Measurements from ENCODE around the gene MMP24.

MMP24 gene

GRCh38 chr20:35263532-35264341 lies 37.2 kb downstream of the MMP24 start:
- no peak overlapping the region for H3K4me3 Mint-ChIP-seq
- ATAC-seq (no peak), DNase-seq (no peak)
- H3K4me1 Mint-ChIP-seq: peaks cover 6% of the 10 kb centered on the region
- peak overlapping the region in 1 of 2 donors; percentile 68 for H3K27ac Mint-ChIP-seq
- no peaks in the 10 kb centered on the region for H3K9me3 Mint-ChIP-seq
- H3K27me3 Mint-ChIP-seq: no peaks in the 10 kb centered on the region

GRCh38 chr20:35264755-35265154 lies 38.3 kb downstream of the MMP24 start:
- DNase-seq: no peak

DNA sequence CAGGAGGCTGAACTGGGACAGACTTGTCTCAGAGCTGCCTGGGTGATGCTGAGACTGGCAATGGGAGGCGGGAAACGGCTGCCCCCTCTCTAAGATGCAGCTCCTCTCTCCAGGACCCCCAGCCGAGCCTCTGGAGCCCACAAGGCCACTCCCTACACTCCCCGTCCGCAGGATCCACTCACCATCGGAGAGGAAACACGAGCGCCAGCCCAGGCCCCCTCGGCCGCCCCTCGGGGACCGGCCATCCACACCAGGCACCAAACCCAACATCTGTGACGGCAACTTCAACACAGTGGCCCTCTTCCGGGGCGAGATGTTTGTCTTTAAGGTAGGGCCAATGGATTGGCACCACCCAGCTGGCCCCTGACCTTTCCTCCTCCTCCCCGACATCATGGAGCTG lies 40.6 kb downstream of the MMP24 start:
- Mint-ChIP-seq H3K4me1 (peaks cover 6% of the 10 kb centered on the region), H3K9me3 (no peaks in the 10 kb centered on the region), H3K27me3 (no peaks in the 10 kb centered on the region), H3K27ac (no peak overlapping the region), H3K4me3 (no peak overlapping the region)
- ATAC-seq (no peak), DNase-seq (no peak)

More at GRCh38 chr20:35264755-35265154, 38.3 kb downstream of the MMP24 start:
- Mint-ChIP-seq H3K4me3 (no peak overlapping the region), H3K4me1 (peaks cover 6% of the 10 kb centered on the region), H3K27ac (no peak overlapping the region), H3K27me3 (no peaks in the 10 kb centered on the region), H3K9me3 (no peaks in the 10 kb centered on the region)
- no peak for ATAC-seq

DNA sequence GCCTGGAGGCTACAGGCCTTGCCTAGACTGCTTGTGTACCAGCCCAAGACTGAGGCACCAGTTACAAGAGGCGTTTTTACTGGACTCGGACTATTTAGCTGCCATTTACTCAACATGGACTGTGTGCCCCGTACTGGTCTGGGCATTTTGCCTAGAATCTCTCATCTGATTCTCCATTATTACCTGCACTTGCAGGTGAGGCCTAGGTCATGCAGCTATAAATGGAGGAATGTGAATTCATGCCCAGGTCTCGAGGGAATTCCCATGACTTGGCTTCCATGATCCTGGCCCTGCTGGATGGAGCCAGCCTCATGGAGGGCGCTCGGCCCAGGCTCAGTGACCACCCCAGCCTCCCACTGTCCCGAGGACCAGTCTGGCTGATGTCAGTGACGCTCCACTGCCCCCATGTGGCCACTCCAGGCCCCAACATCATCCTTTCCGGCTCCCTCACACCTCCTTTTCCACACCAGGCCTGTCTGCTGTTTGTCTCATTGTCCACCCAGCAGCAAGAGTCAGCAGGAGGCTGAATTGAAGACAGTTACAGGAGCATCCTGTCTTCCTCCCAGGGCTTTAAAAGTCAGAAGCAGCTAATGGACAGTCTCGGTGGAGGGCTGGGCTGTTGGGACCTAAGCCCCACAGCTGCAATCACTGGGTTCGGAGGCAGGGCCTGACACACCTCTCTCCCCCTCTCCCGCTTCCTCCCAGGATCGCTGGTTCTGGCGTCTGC lies 42.7 kb downstream of the MMP24 start:
- Mint-ChIP-seq H3K4me1 (no peaks in the 10 kb centered on the region), H3K27me3 (no peaks in the 10 kb centered on the region), H3K27ac (no peak overlapping the region), H3K9me3 (no peaks in the 10 kb centered on the region), H3K4me3 (no peak overlapping the region)
- peak; percentile 53 to 57 for DNase-seq
- ATAC-seq: peak; percentile 74

DNA sequence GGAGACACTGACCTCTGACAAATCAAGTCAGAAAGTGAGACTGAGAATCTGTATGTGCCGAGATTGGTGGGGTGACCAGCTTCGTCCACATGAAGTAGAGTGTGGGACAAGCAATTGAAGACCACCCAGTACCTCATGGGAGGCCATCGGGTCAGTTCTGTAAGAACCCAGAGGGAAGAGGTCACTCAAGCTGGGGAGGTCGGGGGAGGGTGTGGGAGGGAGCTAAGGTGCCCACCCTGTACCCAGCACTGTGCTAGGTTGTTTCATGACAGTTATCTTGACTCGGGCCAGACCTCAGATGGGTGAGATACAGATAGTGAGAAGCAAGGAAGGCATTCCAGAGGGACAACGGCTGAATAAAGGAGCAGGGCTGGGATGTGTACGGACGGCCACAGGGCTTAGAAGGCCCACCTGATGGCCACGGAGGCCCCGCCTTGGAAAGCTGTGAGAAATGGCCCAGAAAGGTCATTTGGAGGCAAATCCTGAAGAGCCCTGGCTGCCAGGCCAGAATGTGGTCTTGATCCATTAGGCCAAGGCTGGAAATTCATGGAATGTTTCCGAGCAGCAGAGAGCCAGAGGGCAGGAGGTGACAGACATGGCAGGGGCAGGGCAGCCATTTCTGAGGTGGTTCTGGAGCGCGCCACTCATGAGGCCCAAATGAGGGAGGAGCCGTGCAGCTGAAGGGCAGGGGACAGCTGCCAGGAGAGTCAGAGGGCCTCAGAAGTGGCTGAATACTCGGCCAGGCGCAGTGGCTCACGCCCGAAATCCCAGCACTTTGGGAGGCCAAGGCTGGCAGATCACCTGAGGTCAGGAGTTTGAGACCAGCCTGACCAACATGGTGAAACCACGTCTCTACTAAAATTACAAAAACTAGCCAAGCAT lies 43.8 kb downstream of the MMP24 start:
- H3K9me3 Mint-ChIP-seq: no peaks in the 10 kb centered on the region

GRCh38 chr20:35271073-35271882 lies 44.8 kb downstream of the MMP24 start:
- DNase-seq: no peak
- H3K9me3 Mint-ChIP-seq: no peaks in the 10 kb centered on the region
- H3K4me3 Mint-ChIP-seq: no peak overlapping the region
- no peak for ATAC-seq
- H3K27me3 Mint-ChIP-seq: no peaks in the 10 kb centered on the region
- H3K27ac Mint-ChIP-seq: peak overlapping the region in 1 of 2 donors; percentile 24
- peaks cover 4% of the 10 kb centered on the region for H3K4me1 Mint-ChIP-seq

More for the DNA sequence above, 43.8 kb downstream of the MMP24 start:
- no peak overlapping the region for H3K27ac Mint-ChIP-seq
- no peak for DNase-seq
- H3K27me3 Mint-ChIP-seq: no peaks in the 10 kb centered on the region
- no peak for ATAC-seq
- no peaks in the 10 kb centered on the region for H3K4me1 Mint-ChIP-seq
- no peak overlapping the region for H3K4me3 Mint-ChIP-seq

- no peaks in the 10 kb centered on the region for H3K9me3 Mint-ChIP-seq
- DNase-seq (no peak), ATAC-seq (no peak)
- no peak overlapping the region for H3K4me3 Mint-ChIP-seq
- peaks cover 10% of the 10 kb centered on the region for H3K4me1 Mint-ChIP-seq
- H3K27me3 Mint-ChIP-seq: no peaks in the 10 kb centered on the region
- no peak overlapping the region for H3K27ac Mint-ChIP-seq
Measured at GRCh38 chr20:35271904-35272303, 45.4 kb downstream of the MMP24 start.

GRCh38 chr20:35273449-35274171 lies 47.1 kb downstream of the MMP24 start:
- Mint-ChIP-seq H3K4me3 (no peak overlapping the region), H3K4me1 (peaks cover 19% of the 10 kb centered on the region), H3K27me3 (no peaks in the 10 kb centered on the region), H3K9me3 (no peaks in the 10 kb centered on the region), H3K27ac (peak overlapping the region; percentile 53 to 91)
- no peak for DNase-seq
- no peak for ATAC-seq

- Mint-ChIP-seq H3K27me3 (no peaks in the 10 kb centered on the region), H3K4me1 (peaks cover 25% of the 10 kb centered on the region), H3K9me3 (no peaks in the 10 kb centered on the region), H3K4me3 (no peak overlapping the region), H3K27ac (peak overlapping the region; percentile 28 to 53)
- no peak for ATAC-seq
- DNase-seq: no peak
Measured at GRCh38 chr20:35274172-35275092, 47.9 kb downstream of the MMP24 start.

- ATAC-seq (no peak), DNase-seq (no peak)
- H3K27ac Mint-ChIP-seq: peak overlapping the region in 1 of 2 donors; percentile 98
- peak overlapping the region; percentile 95 to 99 for H3K4me3 Mint-ChIP-seq
- H3K27me3 Mint-ChIP-seq: no peaks in the 10 kb centered on the region
- H3K9me3 Mint-ChIP-seq: no peaks in the 10 kb centered on the region
- peaks cover 28% of the 10 kb centered on the region for H3K4me1 Mint-ChIP-seq
Measured at GRCh38 chr20:35275741-35276251, 49.3 kb downstream of the MMP24 start.

DNA sequence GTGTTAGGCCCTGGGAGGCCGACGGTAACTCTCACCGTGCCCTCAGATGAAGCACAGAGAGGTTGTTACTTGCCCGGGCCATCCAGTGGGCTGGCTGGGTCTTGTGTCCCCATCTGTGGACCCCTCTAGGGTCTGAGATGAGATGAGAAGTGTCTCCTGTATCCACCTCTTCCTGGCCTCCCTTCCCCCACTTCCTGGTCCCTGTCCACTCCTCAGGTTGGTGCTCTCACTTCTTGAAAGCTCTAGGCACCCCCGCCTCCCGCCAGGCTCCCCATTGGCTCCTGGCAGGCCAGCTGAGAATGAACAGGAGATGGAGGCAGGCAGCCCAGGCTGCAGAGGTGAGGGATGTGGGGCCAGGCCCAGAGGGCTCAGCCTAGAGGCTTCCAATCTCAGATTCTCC lies 49.9 kb downstream of the MMP24 start:
- Mint-ChIP-seq H3K4me3 (peak overlapping the region; percentile 95 to 99), H3K4me1 (peaks cover 28% of the 10 kb centered on the region), H3K27ac (peak overlapping the region; percentile 98 to 100), H3K27me3 (no peaks in the 10 kb centered on the region), H3K9me3 (no peaks in the 10 kb centered on the region)
- ATAC-seq (no peak), DNase-seq (no peak)

DNA sequence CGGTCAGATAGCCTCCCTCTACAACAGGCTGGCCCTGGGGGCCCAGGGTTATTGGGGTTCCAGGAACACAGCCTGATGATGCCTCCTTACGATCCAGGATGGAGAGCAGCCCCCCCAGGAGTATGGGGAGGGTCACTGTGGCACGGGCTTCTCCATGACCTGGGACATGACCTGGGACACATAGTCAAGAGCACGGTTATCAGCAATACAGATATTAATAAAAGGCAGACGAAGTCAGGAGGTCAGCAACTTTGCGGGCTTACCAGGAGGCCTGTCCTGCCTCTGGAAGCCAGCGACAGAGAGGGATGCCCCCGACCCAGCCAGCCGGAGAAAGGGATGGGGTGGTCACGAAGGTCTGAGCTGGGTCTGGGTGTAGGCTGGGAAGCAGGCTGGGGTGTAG lies 50.6 kb downstream of the MMP24 start:
- H3K9me3 Mint-ChIP-seq: no peaks in the 10 kb centered on the region
- H3K27ac Mint-ChIP-seq: peak overlapping the region; percentile 98 to 100
- no peaks in the 10 kb centered on the region for H3K27me3 Mint-ChIP-seq
- ATAC-seq (no peak), DNase-seq (no peak)
- peak overlapping the region; percentile 95 to 99 for H3K4me3 Mint-ChIP-seq
- H3K4me1 Mint-ChIP-seq: peaks cover 31% of the 10 kb centered on the region

All from stimulated activated naive CD8-positive, alpha-beta T cell treated with anti-CD3 and anti-CD28 coated beads, Interleukin-15, amount 100 ng/mL, for 72 hours (primary cell).